K562 (cell line): ENCODE measurements around the gene SRPK2. TPM values are rescaled to one million over a fixed set of nuclear protein-coding genes. Genes with fewer than 3 reads are reported as not detected.

Source experiments
- ATAC-seq: fragments of 200-7000 bp; cut with Tn5 transposase; 3 replicates; pipeline ENCODE4 v1.9.1; 2020; ENCODE audit warnings: moderate library complexity
- BruUV-seq: library from RNA; stranded (reverse); fragments of 400-500 nt; replicated peaks from 2 replicates; lab custom pipeline; 2021; lab: Mats Ljungman, UMichigan
- CTCF ChIA-PET: fragments of 300-600 bp; formaldehyde crosslinking; extraction: SDS; loops from one replicate; lab custom pipeline; 2021; ENCODE audit warnings: low intra/inter-chr PET ratio; lab: Yijun Ruan, JAX
- POLR2A ChIA-PET: fragments of 300-600, 350-650 bp; sonication (Branson Sonifier 250); formaldehyde crosslinking; extraction: SDS; loops from one replicate; lab custom pipeline; 2021; ENCODE audit warnings: antibody characterized with exemption, inconsistent platforms; lab: Yijun Ruan, JAX
- DNase-seq, 4 experiments: peaks; one replicate each; pipeline versions ENCODE4 v3.0.0 to v3.0.0-alpha.2; 2011 to 2018; ENCODE audit warnings: low spot score in 3 of 4, mixed read lengths in 3 of 4; ENCODE audit errors: extremely low read depth in 1 of 4
- FAIRE-seq: peaks from 2 replicates; lab custom pipeline; 2011; peaks lifted over from hg19 to GRCh38; lab: Jason Lieb, UNC
- H2AFZ ChIP-seq: 2 replicates; pipeline ENCODE4 v1.6.0; 2011; ENCODE audit warnings: low read depth, low read length, control low read depth, inconsistent platforms
- H3K27ac ChIP-seq: fragments of 200-600 bp; 3 replicates; pipeline ENCODE4 v1.8.0; 2011; ENCODE audit warnings: low read depth, mild to moderate bottlenecking, control low read depth, inconsistent platforms, low read length, moderate library complexity, mixed read lengths; ENCODE audit errors: extremely low read depth
- H3K27me3 ChIP-seq, 2 experiments: fragments of 300-600 bp in 1 of 2; 2 replicates in 1 of 2; 3 replicates in 1 of 2; pipeline versions ENCODE4 v1.6.0 to v1.8.0; 2011; ENCODE audit warnings: inconsistent platforms in 2 of 2, low read length in 2 of 2, mild to moderate bottlenecking in 1 of 2, mixed read lengths in 1 of 2, moderate library complexity in 1 of 2; ENCODE audit not compliant: control insufficient read depth in 2 of 2, insufficient read depth in 2 of 2
- H3K36me3 ChIP-seq: fragments of 300-600 bp; 3 replicates; pipeline ENCODE4 v1.8.0; 2011; ENCODE audit warnings: mild to moderate bottlenecking, low read length, inconsistent platforms; ENCODE audit not compliant: control insufficient read depth, insufficient read depth
- H3K4me1 ChIP-seq, 2 experiments: fragments of 200-600 bp in 1 of 2; replicated peaks in 1 of 2; 2 replicates in 1 of 2; 3 replicates in 1 of 2; pipeline versions ENCODE4 v1.5.1 to v1.8.0; 2011; ENCODE audit warnings: inconsistent platforms in 2 of 2, low read length in 2 of 2, mild to moderate bottlenecking in 1 of 2, mixed read lengths in 1 of 2, moderate library complexity in 1 of 2; ENCODE audit not compliant: control insufficient read depth in 2 of 2, insufficient read depth in 2 of 2
- H3K4me2 ChIP-seq: 2 replicates; pipeline ENCODE4 v1.6.1; 2011; ENCODE audit warnings: low read length, control low read depth, inconsistent platforms, mixed read lengths; ENCODE audit not compliant: insufficient read depth
- H3K4me3 ChIP-seq: fragments of 200-600 bp; sonication (generic), shearing (Covaris generic); 2 replicates; pipeline ENCODE4 v1.5.1; 2016; ENCODE audit warnings: control low read depth, inconsistent platforms
- H3K79me2 ChIP-seq: fragments of 200-600 bp; 3 replicates; pipeline ENCODE4 v1.8.0; 2011; ENCODE audit warnings: low read length, inconsistent platforms; ENCODE audit not compliant: control insufficient read depth, insufficient read depth
- H3K9ac ChIP-seq, 2 experiments: 2 replicates each; pipeline versions ENCODE4 v1.6.0 to v1.6.1; 2011; ENCODE audit warnings: low read depth in 2 of 2, low read length in 2 of 2, control low read depth in 1 of 2, inconsistent platforms in 1 of 2, mild to moderate bottlenecking in 1 of 2, mixed read lengths in 1 of 2; ENCODE audit not compliant: insufficient read depth in 1 of 2
- H3K9me1 ChIP-seq: one replicate; pipeline ENCODE4 v1.6.0; 2011; ENCODE audit warnings: inconsistent platforms, mild to moderate bottlenecking, low read length, moderate library complexity; ENCODE audit not compliant: control insufficient read depth, insufficient read depth
- H3K9me3 ChIP-seq: replicated peaks from 2 replicates; pipeline ENCODE4 v1.5.1; 2011; ENCODE audit warnings: low read depth, low read length, inconsistent platforms; ENCODE audit not compliant: control insufficient read depth, insufficient read depth
- H4K20me1 ChIP-seq: replicated peaks from 2 replicates; pipeline ENCODE4 v1.6.1; 2011; ENCODE audit warnings: low read length, inconsistent platforms, mixed read lengths; ENCODE audit not compliant: control insufficient read depth, insufficient read depth
- CHD2 ChIP-seq: IDR thresholded peaks from 2 replicates; pipeline ENCODE4 v1.6.1; 2011; ENCODE audit warnings: low read depth, low read length
- FIP1L1 ChIP-seq: fragments of 200-400 bp; formaldehyde crosslinking; IDR thresholded peaks from 2 replicates; pipeline ENCODE4 v1.6.1; 2018; ENCODE audit warnings: mild to moderate bottlenecking, low read depth, low read length; ENCODE audit not compliant: poor library complexity, severe bottlenecking
- FOXJ2 ChIP-seq: fragments of 200-800 bp; sonication (Bioruptor generic); IDR thresholded peaks from 2 replicates; pipeline ENCODE4 v1.6.1; 2016; ENCODE audit warnings: missing genetic modification characterization, missing compliant biosample characterization
- HNRNPH1 ChIP-seq: fragments of 200-400 bp; formaldehyde crosslinking; optimal IDR thresholded peaks from 2 replicates; pipeline ENCODE3; 2017; ENCODE audit warnings: low read depth, mild to moderate bottlenecking, low read length, moderate library complexity
- MEIS2 ChIP-seq: fragments of 450-650 bp; IDR thresholded peaks from 2 replicates; pipeline ENCODE4 v1.6.1; 2014; ENCODE audit warnings: mild to moderate bottlenecking; ENCODE audit not compliant: partially characterized antibody
- NFIX ChIP-seq: fragments of 250-450 bp; sonication (Bioruptor Pico); IDR thresholded peaks from 2 replicates; pipeline ENCODE4 v1.4.0; 2020; ENCODE audit warnings: low read depth, mild to moderate bottlenecking, moderate library complexity
- POU5F1 ChIP-seq: fragments of 150-350 bp; IDR thresholded peaks from 2 replicates; pipeline ENCODE4 v1.6.1; 2014; ENCODE audit warnings: borderline replicate concordance, low read length, low read depth, mild to moderate bottlenecking; ENCODE audit not compliant: partially characterized antibody
- RBM25 ChIP-seq: fragments of 200-400 bp; formaldehyde crosslinking; IDR thresholded peaks from 2 replicates; pipeline ENCODE4 v1.6.1; 2018; ENCODE audit warnings: low read length, low read depth, moderate library complexity; ENCODE audit not compliant: severe bottlenecking
- SRSF1 ChIP-seq: fragments of 200-400 bp; formaldehyde crosslinking; IDR thresholded peaks from 2 replicates; pipeline ENCODE4 v1.6.1; 2017; ENCODE audit warnings: mild to moderate bottlenecking, low read depth, low read length, moderate library complexity
- WHSC1 ChIP-seq: IDR thresholded peaks from one replicate; pipeline ENCODE4 v1.6.1; 2012; ENCODE audit warnings: low read length, control low read depth, inconsistent platforms
- ZNF311 ChIP-seq: fragments of 250-450 bp; sonication (Bioruptor Pico); IDR thresholded peaks from 2 replicates; pipeline ENCODE4 v1.4.0; 2020; ENCODE audit warnings: mild to moderate bottlenecking, moderate library complexity
- WGBS: fragments of 100-300 bp; shearing (Covaris generic); methylation state at CpG from one replicate; pipeline ENCODE4 v1.1.6; 2016; ENCODE audit warnings: low coverage, mixed read lengths; ENCODE audit not compliant: insufficient coverage; ENCODE audit errors: missing lambda C conversion rate; 5-methylcytosine and 5-hydroxymethylcytosine counted together
- in situ Hi-C: fragments of 300-500 bp; cut with MboI; formaldehyde crosslinking; loops from 4 replicates; pipeline ENCODE4 v1.15.0; 2018; ENCODE audit warnings: inconsistent platforms, mixed read lengths
- intact Hi-C: fragments of 100-400 bp; cut with micrococcal nuclease; formaldehyde crosslinking; loops from 2 replicates; pipeline ENCODE4 v1.14.2; 2022
- polyA plus RNA-seq, 8 experiments: library from polyadenylated mRNA; depleted of rRNA in 4 of 8; stranded (reverse) in 5 of 8; unstranded in 3 of 8; fragments of >200 nt; fragmentation: Nextera tagmentation in 2 of 8; fragmentation: Illumina TruSeq in 1 of 8; extraction: Ambion mirVana in 2 of 8; extraction: Trizol in 1 of 8; gene quantifications; 2 replicates each; pipeline versions ENCODE4 v1.2.1 to v1.2.3, GENCODE V29; 2011 to 2014; ENCODE audit warnings: inconsistent platforms in 1 of 8, missing spikeins in 1 of 8
- total RNA-seq, 7 experiments: library from RNA; depleted of rRNA in 6 of 7; stranded (reverse); fragments of >200 nt in 6 of 7; fragmentation: Illumina TruSeq in 2 of 7; extraction: Trizol in 2 of 7; gene quantifications; 2 replicates each; pipeline versions ENCODE4 v1.2.1 to v1.2.3, GENCODE V29; 2011 to 2021; ENCODE audit warnings: low replicate concordance in 1 of 7
- TF ChIP-seq, protein P1 (sequence below), 2 experiments: fragments of 450-650 bp in 1 of 2; sonication (generic) in 1 of 2; formaldehyde crosslinking in 1 of 2; IDR thresholded peaks in 1 of 2; conservative IDR thresholded peaks in 1 of 2; 2 replicates each; pipeline versions ENCODE4 v1.6.1 to v1.8.1; 2016 to 2023; ENCODE audit warnings: mild to moderate bottlenecking in 2 of 2, moderate library complexity in 2 of 2, inconsistent platforms in 1 of 2, missing genetic modification reagents in 1 of 2
- TF ChIP-seq, protein P2 (sequence below): fragments of 450-650 bp; IDR thresholded peaks from 2 replicates; pipeline ENCODE4 v1.6.1; 2014; ENCODE audit warnings: low read depth, mild to moderate bottlenecking, moderate library complexity, borderline replicate concordance
- TF ChIP-seq, protein P3 (sequence below), 2 experiments: IDR thresholded peaks in 1 of 2; conservative IDR thresholded peaks in 1 of 2; 2 replicates each; pipeline ENCODE4 v1.6.1; 2016; ENCODE audit warnings: low read depth in 2 of 2, mild to moderate bottlenecking in 1 of 2, missing compliant biosample characterization in 1 of 2, missing genetic modification characterization in 1 of 2, moderate library complexity in 1 of 2

SRPK2 gene
- total and polyA plus RNA-seq, 9 of the 15 experiments (the other 6 are each of a cell fraction or from before 2014, with no cell fraction given) = 21.5 to 44.7 (median 33.3) TPM

DNA sequence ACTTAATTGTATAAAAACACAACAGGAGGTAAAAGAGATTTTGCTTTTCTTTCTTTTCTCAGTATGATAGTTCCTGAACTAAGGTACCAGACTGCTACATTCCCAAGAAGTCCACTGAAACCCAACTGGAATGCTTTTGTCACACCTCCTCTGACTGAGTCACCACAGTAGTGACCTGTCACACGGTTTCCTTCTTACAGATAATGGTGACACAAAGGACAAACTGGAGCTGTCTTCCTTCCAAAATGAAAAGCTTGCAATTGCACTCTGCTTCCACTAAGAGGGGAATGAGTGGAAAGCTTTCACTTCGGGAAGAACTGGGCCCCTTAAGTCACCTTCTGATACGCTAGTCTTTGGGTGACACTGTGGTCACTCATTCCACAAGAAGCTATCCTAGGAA is 252.5 kb downstream of the SRPK2 start (continued):
- TF ChIP-seq POU5F1 (no peak), SRSF1 (no peak), FIP1L1 (no peak), FOXJ2 (tag) (no peak), ZNF311 (CRISPR knock-in tag) (no peak)
- TF ChIP-seq, protein P1, sequence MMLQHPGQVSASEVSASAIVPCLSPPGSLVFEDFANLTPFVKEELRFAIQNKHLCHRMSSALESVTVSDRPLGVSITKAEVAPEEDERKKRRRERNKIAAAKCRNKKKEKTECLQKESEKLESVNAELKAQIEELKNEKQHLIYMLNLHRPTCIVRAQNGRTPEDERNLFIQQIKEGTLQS (IDR thresholded peaks at IDR 0.05) = peak; percentile 83
- TF ChIP-seq, protein P1 (CRISPR knock-in tag; conservative IDR thresholded peaks at IDR 0.05) = no peak
- TF ChIP-seq, all 486 proteins: peak for 18

DNA sequence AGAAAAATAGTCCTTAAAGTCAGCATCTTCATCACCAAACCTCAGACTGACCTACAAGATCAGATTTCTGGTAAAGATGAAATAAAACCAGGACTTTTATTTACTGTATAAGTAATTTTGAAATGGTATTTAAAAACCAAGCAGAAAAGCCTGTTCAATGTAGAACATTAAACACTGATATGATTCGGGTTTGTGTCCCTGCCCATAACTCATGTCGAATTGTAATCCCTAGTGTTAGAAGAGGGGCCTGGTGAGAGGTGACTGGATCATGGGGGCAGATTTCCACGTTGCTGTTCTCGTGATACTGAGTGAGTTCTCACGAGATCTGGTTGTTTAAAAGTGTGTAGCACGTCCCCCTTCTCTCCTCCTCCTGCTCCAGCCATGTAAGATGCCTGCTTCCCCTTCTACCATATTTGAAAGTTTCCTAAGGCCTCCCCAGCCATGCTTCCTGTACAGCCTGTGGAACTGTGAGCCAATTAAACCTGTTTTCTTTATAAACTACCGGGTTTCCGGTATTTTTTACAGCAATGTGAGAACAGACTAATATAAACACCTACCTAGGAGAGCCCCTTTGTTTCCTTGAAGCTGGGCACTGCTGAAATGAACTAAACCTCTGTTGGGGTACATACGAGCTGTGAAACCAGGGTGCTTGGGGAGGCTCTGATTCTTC is 254.6 kb downstream of the SRPK2 start:
- in situ Hi-C loops (no loop called here), intact Hi-C loops (loop anchor here (5.0 to 10.0 kb wide), 2 partner anchors 149 to 212 kb away; no protein-coding TSS in a partner anchor)
- no peak overlapping the region for H3K4me3 ChIP-seq
- H2AFZ ChIP-seq = no peak overlapping the region
- peaks cover 5% of the 10 kb centered on the region; the same call in 1 of the 2 replicates for H3K9me3 ChIP-seq
- peaks cover 3% of the 10 kb centered on the region; the same call in 1 of the 2 replicates for H4K20me1 ChIP-seq
- H3K4me2 ChIP-seq = no peak overlapping the region
- DNase-seq = no peak
- no peak for FAIRE-seq
- no peaks in the 10 kb centered on the region for H3K9me1 ChIP-seq
- H3K79me2 ChIP-seq = peaks cover 13% of the 10 kb centered on the region; the same call in 1 of the 3 replicates
- 0 out of 4 replicates have a peak overlapping the region, but pooled peaks of 1 of the 2 experiments have one; percentile 15 for H3K9ac ChIP-seq
- no peaks in the 10 kb centered on the region for H3K27me3 ChIP-seq
- H3K4me1 ChIP-seq = peaks cover 13 to 34% of the 10 kb centered on the region in 2 experiments
- no peak for ATAC-seq
- no TSS peak for BruUV-seq
- ChIA-PET POLR2A (interaction anchor here (1.0 kb wide), 1 partner anchor 9 kb away, joined by 4 read pairs; no protein-coding TSS in a partner anchor), CTCF (no interaction called here)
- H3K27ac ChIP-seq = no peak overlapping the region
- H3K36me3 ChIP-seq = peaks cover 35% of the 10 kb centered on the region
- 52% methylated on average over 9 of the region's 9 CpGs for WGBS
- peak; percentile 94 for TF ChIP-seq CHD2
- peak; percentile 73 for TF ChIP-seq RBM25
- TF ChIP-seq MEIS2 = peak; percentile 58
- no peak for TF ChIP-seq HNRNPH1
- no peak for TF ChIP-seq WHSC1
- no peak for TF ChIP-seq NFIX (CRISPR knock-in tag)
- TF ChIP-seq, protein P2, sequence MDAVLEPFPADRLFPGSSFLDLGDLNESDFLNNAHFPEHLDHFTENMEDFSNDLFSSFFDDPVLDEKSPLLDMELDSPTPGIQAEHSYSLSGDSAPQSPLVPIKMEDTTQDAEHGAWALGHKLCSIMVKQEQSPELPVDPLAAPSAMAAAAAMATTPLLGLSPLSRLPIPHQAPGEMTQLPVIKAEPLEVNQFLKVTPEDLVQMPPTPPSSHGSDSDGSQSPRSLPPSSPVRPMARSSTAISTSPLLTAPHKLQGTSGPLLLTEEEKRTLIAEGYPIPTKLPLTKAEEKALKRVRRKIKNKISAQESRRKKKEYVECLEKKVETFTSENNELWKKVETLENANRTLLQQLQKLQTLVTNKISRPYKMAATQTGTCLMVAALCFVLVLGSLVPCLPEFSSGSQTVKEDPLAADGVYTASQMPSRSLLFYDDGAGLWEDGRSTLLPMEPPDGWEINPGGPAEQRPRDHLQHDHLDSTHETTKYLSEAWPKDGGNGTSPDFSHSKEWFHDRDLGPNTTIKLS = peak; percentile 40; the same call in 1 of the 2 replicates
- TF ChIP-seq, protein P3, sequence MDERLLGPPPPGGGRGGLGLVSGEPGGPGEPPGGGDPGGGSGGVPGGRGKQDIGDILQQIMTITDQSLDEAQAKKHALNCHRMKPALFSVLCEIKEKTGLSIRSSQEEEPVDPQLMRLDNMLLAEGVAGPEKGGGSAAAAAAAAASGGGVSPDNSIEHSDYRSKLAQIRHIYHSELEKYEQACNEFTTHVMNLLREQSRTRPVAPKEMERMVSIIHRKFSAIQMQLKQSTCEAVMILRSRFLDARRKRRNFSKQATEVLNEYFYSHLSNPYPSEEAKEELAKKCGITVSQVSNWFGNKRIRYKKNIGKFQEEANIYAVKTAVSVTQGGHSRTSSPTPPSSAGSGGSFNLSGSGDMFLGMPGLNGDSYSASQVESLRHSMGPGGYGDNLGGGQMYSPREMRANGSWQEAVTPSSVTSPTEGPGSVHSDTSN (CRISPR knock-in tag; IDR thresholded peaks at IDR 0.05; ENCODE audit: low read depth) = no peak
- TF ChIP-seq, protein P3 (tag; conservative IDR thresholded peaks at IDR 0.05; ENCODE audit: low read depth) = peak; percentile 52
